Measurements from ENCODE around the gene FARP1.

DNA sequence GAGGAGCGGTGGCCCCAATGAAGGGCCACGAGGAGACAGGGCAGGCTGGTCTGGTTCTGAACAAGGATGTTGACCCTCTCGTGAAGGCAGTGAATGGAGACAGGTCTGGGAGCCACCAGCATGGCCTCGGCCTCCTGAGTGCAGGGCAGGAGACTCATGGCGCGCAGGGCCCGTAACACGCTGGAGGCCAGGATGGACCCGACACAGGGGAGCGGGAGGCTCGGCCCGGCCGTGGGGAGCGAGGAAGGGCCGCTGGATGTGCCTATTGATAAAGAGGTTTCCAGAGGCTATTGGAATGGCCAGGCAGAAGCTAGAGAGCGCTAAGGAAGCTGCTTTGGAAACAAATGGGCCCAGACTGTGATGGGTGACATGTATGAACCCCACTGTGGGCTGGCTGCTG lies 301.5 kb downstream of the FARP1 start:
- TF ChIP-seq BCL11A (tag by site-specific recombination; IDR thresholded peaks at IDR 0.05; ENCODE audit: low read depth) = no peak
- TF ChIP-seq ZNF157 (tag by site-specific recombination; IDR thresholded peaks at IDR 0.05) = no peak
- no peak for TF ChIP-seq ZNF214 (tag by site-specific recombination; IDR thresholded peaks at IDR 0.05; ENCODE audit: borderline replicate concordance)
- TF ChIP-seq, protein P1, sequence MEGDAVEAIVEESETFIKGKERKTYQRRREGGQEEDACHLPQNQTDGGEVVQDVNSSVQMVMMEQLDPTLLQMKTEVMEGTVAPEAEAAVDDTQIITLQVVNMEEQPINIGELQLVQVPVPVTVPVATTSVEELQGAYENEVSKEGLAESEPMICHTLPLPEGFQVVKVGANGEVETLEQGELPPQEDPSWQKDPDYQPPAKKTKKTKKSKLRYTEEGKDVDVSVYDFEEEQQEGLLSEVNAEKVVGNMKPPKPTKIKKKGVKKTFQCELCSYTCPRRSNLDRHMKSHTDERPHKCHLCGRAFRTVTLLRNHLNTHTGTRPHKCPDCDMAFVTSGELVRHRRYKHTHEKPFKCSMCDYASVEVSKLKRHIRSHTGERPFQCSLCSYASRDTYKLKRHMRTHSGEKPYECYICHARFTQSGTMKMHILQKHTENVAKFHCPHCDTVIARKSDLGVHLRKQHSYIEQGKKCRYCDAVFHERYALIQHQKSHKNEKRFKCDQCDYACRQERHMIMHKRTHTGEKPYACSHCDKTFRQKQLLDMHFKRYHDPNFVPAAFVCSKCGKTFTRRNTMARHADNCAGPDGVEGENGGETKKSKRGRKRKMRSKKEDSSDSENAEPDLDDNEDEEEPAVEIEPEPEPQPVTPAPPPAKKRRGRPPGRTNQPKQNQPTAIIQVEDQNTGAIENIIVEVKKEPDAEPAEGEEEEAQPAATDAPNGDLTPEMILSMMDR (tag by site-specific recombination; IDR thresholded peaks at IDR 0.05) = no peak
- TF ChIP-seq ZXDB (tag by site-specific recombination; IDR thresholded peaks at IDR 0.05) = no peak
- TF ChIP-seq, protein P2, sequence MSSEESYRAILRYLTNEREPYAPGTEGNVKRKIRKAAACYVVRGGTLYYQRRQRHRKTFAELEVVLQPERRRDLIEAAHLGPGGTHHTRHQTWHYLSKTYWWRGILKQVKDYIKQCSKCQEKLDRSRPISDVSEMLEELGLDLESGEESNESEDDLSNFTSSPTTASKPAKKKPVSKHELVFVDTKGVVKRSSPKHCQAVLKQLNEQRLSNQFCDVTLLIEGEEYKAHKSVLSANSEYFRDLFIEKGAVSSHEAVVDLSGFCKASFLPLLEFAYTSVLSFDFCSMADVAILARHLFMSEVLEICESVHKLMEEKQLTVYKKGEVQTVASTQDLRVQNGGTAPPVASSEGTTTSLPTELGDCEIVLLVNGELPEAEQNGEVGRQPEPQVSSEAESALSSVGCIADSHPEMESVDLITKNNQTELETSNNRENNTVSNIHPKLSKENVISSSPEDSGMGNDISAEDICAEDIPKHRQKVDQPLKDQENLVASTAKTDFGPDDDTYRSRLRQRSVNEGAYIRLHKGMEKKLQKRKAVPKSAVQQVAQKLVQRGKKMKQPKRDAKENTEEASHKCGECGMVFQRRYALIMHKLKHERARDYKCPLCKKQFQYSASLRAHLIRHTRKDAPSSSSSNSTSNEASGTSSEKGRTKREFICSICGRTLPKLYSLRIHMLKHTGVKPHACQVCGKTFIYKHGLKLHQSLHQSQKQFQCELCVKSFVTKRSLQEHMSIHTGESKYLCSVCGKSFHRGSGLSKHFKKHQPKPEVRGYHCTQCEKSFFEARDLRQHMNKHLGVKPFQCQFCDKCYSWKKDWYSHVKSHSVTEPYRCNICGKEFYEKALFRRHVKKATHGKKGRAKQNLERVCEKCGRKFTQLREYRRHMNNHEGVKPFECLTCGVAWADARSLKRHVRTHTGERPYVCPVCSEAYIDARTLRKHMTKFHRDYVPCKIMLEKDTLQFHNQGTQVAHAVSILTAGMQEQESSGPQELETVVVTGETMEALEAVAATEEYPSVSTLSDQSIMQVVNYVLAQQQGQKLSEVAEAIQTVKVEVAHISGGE (tag by site-specific recombination; conservative IDR thresholded peaks at IDR 0.05; ENCODE audit: low read depth) = no peak
- no peak for TF ChIP-seq ZBTB8A (tag by site-specific recombination; IDR thresholded peaks at IDR 0.05)
- TF ChIP-seq GLI4 (tag by site-specific recombination; IDR thresholded peaks at IDR 0.05) = no peak
- TF ChIP-seq, protein P3, sequence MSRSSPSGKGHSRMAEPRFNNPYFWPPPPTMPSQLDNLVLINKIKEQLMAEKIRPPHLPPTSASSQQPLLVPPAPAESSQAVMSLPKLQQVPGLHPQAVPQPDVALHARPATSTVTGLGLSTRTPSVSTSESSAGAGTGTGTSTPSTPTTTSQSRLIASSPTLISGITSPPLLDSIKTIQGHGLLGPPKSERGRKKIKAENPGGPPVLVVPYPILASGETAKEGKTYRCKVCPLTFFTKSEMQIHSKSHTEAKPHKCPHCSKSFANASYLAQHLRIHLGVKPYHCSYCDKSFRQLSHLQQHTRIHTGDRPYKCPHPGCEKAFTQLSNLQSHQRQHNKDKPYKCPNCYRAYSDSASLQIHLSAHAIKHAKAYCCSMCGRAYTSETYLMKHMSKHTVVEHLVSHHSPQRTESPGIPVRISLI (tag by site-specific recombination; IDR thresholded peaks at IDR 0.05) = no peak
- no peak for TF ChIP-seq YY2 (tag by site-specific recombination; IDR thresholded peaks at IDR 0.05)
- no peak for TF ChIP-seq ZNF529 (tag by site-specific recombination; IDR thresholded peaks at IDR 0.05; ENCODE audit: insufficient replicate concordance)
- TF ChIP-seq SCRT2 (tag by site-specific recombination; IDR thresholded peaks at IDR 0.05) = no peak
- TF ChIP-seq, protein P4, sequence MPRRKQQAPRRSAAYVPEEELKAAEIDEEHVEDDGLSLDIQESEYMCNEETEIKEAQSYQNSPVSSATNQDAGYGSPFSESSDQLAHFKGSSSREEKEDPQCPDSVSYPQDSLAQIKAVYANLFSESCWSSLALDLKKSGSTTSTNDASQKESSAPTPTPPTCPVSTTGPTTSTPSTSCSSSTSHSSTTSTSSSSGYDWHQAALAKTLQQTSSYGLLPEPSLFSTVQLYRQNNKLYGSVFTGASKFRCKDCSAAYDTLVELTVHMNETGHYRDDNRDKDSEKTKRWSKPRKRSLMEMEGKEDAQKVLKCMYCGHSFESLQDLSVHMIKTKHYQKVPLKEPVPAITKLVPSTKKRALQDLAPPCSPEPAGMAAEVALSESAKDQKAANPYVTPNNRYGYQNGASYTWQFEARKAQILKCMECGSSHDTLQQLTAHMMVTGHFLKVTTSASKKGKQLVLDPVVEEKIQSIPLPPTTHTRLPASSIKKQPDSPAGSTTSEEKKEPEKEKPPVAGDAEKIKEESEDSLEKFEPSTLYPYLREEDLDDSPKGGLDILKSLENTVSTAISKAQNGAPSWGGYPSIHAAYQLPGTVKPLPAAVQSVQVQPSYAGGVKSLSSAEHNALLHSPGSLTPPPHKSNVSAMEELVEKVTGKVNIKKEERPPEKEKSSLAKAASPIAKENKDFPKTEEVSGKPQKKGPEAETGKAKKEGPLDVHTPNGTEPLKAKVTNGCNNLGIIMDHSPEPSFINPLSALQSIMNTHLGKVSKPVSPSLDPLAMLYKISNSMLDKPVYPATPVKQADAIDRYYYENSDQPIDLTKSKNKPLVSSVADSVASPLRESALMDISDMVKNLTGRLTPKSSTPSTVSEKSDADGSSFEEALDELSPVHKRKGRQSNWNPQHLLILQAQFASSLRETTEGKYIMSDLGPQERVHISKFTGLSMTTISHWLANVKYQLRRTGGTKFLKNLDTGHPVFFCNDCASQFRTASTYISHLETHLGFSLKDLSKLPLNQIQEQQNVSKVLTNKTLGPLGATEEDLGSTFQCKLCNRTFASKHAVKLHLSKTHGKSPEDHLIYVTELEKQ (tag by site-specific recombination; IDR thresholded peaks at IDR 0.05; ENCODE audit: borderline replicate concordance) = no peak
